Dermis microvascular lymphatic vessel endothelial cell (primary cell): ENCODE results near the gene TSPYL2. TPM values are rescaled to one million over a fixed set of nuclear protein-coding genes. Genes with fewer than 3 reads are reported as not detected.

ENCODE experiments used
- DNase-seq, 2 donors: peaks; one replicate each; pipeline versions ENCODE4 v3.0.0 to v3.0.0-alpha.2; 2010; ENCODE audit warnings: low read depth in 2 of 2
- total RNA-seq: library from RNA; depleted of rRNA; stranded (reverse); fragments of >200 nt; gene quantifications from 2 replicates; pipeline ENCODE4 v1.2.1, GENCODE V29; 2014

Gene TSPYL2
- total RNA-seq, 1 donor from 2014 or later, result 4.9 TPM

DNA sequence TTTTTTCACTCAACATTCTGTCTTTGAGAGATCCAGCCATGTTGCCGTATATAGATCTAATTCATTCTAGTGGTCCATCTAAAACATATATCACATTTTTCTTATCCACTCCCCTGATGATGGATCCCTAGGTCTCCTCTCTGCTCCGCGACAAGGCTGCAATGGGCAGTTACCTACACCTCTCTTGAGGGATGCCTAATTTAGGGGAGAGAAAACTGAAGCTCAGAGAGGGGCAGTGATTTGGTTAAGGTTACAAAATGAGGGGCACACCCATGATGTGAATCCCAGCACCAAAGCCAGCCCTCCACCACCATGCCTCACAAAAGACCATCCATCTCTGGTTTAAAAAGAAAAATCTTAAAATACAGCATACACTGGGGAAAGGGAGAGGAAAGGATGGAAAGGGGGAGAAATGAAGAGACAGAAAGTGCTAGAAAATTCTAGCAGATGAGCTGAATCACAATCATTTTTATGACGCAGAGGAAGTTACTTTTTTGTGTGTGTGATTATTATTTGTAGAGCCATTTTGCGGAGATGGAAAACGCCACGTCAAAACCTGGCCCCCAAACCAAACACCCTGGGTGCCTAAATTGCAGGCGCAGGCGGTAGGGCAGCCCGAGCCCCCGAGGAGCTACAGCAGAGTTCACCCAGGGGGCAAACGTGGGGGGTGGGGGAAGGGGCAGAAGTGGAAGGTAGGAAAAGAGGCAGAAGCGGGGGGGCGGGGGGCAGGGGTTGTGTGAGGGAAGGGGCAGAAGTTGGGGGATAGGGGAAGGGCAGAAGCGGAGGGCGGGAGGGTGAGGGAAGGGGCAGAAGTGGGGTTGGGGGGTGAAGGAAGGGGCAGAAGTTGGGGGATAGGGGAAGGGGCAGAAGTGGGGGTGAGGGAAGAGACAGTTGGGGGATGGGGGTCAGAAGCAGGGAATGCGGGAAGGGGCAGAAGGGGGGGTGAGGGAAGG, 1.3 kb upstream of the TSPYL2 start:
- peak; percentile 20 to 33 for DNase-seq

DNA sequence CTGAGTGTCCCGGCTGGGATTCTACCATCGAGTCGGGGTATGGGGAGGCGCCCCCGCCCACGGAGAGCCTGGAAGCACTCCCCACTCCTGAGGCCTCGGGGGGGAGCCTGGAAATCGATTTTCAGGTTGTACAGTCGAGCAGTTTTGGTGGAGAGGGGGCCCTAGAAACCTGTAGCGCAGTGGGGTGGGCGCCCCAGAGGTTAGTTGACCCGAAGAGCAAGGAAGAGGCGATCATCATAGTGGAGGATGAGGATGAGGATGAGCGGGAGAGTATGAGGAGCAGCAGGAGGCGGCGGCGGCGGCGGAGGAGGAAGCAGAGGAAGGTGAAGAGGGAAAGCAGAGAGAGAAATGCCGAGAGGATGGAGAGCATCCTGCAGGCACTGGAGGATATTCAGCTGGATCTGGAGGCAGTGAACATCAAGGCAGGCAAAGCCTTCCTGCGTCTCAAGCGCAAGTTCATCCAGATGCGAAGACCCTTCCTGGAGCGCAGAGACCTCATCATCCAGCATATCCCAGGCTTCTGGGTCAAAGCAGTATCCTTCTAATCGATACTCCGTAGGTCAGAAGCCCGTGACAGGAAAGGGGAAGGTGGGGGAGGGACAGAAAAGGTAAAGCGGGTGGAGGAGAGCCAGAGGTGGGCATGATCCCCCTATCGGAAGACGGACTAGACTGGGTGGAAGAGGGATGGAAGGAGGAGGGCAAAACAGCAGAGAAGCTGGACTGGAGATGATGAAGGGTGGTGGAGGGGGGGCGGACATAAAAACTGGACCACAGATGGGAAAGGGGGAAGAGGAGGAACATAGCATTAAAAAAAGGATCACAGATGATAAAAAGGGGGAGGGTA, 828 bp downstream of the TSPYL2 start:
- DNase-seq, result no peak

DNA sequence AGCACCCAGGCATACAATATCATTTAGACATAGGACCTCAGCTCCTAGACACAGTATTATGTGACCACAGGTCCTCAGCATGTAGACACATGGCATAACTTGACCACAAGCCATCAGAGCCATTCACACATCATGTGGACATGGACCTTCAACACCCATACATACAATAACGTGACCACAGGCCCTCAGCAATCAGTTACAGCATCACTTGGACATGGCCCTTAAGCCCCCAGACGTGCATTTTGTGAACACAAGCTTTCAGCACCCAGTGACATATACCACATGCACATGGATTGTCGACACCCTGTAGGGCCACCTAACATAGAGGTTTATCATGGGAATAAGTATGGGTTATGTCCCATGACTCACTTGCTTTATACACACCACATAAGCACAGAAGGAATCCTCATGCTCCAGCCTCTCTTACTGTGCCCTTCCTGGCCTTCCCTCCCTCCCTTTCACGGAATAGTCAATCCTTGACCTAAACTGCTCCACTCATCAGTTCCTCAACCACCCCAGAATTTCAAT, 1.9 kb downstream of the TSPYL2 start:
- no peak for DNase-seq

DNA sequence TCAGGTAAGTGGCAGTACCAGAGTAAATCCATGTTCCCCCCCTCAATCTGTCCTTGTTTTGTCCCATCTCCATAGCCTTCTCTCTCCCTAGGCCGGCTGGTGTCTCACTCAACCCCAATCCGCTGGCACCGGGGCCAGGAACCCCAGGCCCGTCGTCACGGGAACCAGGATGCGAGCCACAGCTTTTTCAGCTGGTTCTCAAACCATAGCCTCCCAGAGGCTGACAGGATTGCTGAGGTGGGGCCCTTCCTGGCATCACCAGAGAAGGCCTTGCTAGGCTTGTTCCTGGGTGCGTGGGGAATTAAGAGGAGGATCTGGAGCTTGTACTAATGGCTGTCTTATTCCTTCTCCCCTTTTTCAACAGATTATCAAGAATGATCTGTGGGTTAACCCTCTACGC, 2.7 kb downstream of the TSPYL2 start:
- no peak for DNase-seq

- DNase-seq, result no peak
Observed at GRCh38 chrX:53085661-53086229, 3.6 kb downstream of the TSPYL2 start.

DNA sequence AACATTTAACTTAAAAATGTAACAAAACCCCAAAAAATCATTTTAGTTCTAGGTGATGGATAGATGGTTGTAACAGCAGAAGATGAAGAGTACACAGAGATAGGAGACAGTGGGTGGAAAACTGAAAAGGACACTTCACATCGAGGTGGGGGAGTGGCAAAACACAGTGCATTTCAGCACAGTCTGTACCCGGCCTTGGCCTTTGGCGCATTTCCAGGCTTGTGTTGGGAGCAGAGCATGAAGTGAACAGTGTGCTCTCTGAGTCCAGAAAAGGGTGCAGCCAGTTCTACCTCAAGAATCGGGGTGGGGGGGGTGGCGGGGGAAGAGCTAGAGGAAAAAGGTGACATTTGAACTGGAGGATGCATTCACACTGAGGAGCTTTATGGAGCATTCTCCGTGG, 4.3 kb downstream of the TSPYL2 start:
- DNase-seq, result no peak

- no peak for DNase-seq
Observed at GRCh38 chrX:53087388-53087831, 5.2 kb downstream of the TSPYL2 start.

- DNase-seq, result peak; percentile 76 to 90
Observed at GRCh38 chrX:53088136-53088974, 6.2 kb downstream of the TSPYL2 start.

DNA sequence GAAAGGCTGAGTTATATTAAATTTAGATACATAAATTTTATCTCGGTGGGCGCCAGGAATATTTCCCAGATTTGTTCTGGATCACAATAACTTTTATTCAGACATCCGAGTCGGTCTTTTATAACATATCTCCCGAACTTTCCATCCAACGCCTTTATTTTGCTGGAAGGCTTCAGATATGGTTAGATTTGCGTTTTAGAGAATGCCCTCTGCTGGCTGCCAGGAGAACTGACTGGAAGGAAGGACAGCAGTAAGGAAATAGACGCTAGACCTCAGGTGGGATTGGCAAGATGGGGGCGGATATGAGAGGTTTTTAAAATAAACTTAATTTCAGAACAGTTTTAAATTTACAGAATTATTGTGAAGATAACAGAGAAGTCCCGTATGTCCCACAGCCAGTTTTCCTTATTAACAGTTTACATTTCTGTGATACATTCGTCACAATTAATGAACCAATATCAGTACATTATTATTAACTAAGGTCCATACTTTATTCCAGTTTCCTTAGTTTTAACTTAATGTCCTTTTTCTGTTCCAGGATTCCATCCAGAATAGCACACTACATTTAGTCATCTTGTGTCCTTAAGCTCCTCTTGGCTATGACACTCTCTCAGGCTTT, 7.2 kb downstream of the TSPYL2 start:
- peak; percentile 48 to 70 for DNase-seq

DNA sequence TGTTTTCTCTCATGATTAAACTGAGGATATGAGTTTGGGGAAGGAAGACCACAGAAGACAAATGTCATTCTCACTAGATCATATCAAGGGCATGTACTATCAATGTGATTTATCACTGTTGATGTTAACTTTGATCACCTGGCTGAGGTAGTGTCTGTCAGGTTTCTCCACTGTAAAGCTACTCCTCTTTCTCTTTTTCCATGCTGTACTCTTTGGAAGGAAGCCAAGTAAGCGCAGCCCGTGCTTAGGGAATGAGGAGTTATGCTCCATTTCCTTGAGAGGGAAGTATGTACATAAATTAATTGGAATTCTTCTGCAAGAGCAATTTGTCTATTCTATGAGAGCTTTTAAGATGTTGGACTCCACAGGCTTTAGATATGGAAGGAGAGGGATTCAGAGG, 7.8 kb downstream of the TSPYL2 start:
- DNase-seq, result no peak

DNA sequence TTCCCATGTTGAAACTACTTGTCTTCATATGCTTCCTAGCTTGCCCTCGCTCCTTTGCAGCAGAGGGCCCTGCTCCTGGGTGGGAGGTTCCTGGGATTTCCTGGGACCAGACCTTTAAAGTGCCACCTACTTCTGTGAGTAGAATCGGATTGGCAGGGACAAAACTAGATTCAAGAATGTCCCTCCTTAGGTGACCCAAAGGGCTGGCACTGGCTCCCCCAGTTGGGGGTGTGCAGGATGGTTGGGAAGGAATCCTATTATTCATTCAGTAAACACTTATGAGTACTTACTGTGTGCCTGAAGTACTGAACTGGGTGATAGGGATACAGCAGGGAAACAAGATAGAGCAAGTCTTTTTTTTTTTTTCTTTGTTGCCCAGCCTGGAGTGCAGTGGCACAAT, 9.2 kb downstream of the TSPYL2 start:
- DNase-seq, result no peak

DNA sequence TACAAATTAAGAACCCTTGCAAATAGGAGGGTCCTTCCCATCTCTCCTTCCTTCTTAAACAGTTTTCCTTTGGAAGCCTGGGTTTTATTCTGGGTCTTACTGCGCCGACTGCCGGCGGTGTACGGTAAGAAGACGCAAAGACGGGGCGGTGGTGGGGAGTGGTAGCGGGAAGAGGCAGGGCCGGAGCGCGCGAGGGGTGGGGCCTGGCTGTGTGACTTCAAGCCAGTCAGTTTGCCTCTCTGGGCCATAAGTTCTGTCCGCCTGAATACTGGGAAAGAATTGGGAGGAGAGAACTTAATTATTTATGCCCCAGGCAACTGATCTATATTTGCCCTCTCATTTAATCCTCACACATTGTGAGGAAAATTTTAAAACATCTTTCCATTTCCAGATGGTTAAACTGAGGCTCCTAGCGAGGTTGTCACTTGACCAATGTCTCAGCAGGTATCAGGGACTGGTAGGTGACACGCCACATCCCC, 11.0 kb downstream of the TSPYL2 start:
- peak; percentile 33 to 86 for DNase-seq

- peak; percentile 86 to 96 for DNase-seq
Observed at GRCh38 chrX:53093748-53094581, 11.8 kb downstream of the TSPYL2 start, which contains the start of gene KANTR. Gene KANTR, plus strand, starts transcription at chrX:53094142. Its CDS starts 30,131 bp downstream, at chrX:53124273.

DNA sequence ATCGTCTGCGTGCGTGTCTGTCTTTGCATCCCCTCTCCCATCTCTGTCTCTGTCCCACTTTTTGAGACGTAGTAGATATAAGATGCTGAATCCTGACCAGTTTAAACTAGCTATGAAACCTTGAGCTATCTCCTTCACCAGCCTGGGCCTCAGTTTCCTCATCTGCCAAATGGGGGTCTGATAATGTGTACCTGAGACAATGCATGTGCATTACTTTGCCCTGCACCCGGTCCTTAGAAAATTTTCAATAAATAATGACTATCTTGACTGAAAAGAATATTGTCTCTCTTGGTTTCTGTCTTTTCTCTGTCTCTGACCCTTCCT, 12.4 kb downstream of the TSPYL2 start:
- DNase-seq, result no peak

GRCh38 chrX:53095796-53096195, 13.6 kb downstream of the TSPYL2 start:
- DNase-seq, result no peak

GRCh38 chrX:53114864-53115549, 32.8 kb downstream of the TSPYL2 start:
- DNase-seq, result no peak

GRCh38 chrX:53115550-53115874, 33.3 kb downstream of the TSPYL2 start:
- DNase-seq, result no peak

GRCh38 chrX:53116101-53116500, 33.9 kb downstream of the TSPYL2 start:
- no peak for DNase-seq

DNA sequence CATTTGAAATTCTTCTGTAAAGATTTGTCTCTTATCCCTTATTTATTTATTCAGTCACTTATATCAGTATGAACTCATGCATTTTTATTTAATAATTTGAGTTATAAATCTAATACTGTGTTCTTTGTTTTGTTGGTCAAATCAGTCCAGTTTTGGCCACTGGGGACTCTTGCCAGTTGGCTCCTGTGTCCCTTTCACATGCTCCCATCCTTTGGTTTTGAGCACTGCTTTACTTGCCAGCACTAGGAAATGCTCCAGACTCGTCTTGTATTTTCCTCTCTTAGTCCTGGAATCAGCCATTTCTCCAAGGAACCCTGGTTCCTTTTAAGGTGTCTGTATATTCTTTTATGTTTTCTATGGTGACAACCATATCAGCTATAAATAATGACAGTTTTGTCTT, 39.8 kb downstream of the TSPYL2 start:
- DNase-seq, result no peak
